ENCODE measurements around the gene ANKRD33. TPM values are rescaled to one million over a fixed set of nuclear protein-coding genes. Genes with fewer than 3 reads are reported as not detected.

Gene ANKRD33
- total RNA-seq, 2 experiments from 2014 or later: not detected

DNA sequence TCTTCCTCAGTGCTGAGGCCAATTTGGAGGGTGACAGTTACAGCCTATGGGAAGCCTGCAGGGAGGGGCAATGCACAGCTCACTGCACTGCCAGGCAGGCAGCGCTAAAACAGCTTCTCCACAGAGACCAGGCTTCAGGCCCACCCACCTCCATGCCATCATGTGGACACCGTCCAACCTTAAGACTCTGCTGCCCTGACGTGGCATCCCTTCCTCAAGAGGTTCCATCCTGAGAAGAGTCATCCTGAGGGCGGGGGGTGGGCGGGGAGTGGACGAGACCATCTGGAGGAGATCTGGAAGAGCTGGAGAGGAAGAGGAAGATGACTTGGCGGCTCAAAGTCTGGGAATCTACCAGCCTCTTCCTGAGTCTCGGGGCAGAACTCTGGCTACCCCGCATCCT, 11.0 kb downstream of the ANKRD33 start:
- H3K36me3 Mint-ChIP-seq (ENCODE audit: low read depth): no peaks in the 10 kb centered on the region
- H3K4me3 Mint-ChIP-seq: no peak overlapping the region
- no peaks in the 10 kb centered on the region for H3K4me1 Mint-ChIP-seq (ENCODE audit: low read depth)
- intact Hi-C loops (cut with micrococcal nuclease): no loop called here
- H3K27me3 Mint-ChIP-seq (ENCODE audit: low read depth): peaks cover 2% of the 10 kb centered on the region
- no peak for DNase-seq
- no peak overlapping the region for H3K27ac Mint-ChIP-seq
- CTCF ChIA-PET: no interaction called here
- no peaks in the 10 kb centered on the region for H3K9me3 Mint-ChIP-seq

DNA sequence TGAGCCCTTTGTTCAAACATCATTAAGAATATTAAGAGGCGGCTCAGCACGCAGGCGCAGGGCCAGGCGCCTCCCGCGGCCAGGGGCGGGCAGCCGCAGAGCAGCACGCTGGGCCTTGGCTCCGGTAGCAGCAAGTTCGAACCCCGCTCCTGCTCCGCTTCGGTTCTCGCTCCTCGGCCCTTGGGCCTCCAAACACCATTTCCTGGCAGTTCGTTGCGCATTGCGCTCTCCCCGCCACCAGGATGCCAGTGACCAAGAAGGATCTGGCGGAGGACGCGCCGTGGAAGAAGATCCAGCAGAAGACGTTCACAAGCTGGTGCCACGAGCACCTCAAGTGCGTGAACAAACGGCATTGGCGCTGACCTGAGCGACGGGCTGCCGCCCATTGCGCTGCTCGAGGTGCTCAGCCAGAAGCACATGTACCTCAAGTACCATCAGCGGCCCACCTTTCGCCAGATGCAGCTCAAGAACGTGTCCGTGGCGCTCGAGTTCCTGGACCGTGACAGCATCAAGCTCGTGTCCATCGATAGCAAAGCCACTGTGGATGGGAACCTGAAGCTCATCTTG, 12.5 kb downstream of the ANKRD33 start:
- no peak overlapping the region for H3K4me3 Mint-ChIP-seq
- H3K36me3 Mint-ChIP-seq (ENCODE audit: low read depth): no peaks in the 10 kb centered on the region
- intact Hi-C loops (cut with micrococcal nuclease): no loop called here
- H3K9me3 Mint-ChIP-seq: no peaks in the 10 kb centered on the region
- H3K4me1 Mint-ChIP-seq (ENCODE audit: low read depth): no peaks in the 10 kb centered on the region
- DNase-seq: no peak
- no peak overlapping the region for H3K27ac Mint-ChIP-seq
- CTCF ChIA-PET: no interaction called here
- H3K27me3 Mint-ChIP-seq (ENCODE audit: low read depth): peaks cover 2% of the 10 kb centered on the region

- H3K4me3 Mint-ChIP-seq: no peak overlapping the region
- no peaks in the 10 kb centered on the region for H3K4me1 Mint-ChIP-seq (ENCODE audit: low read depth)
- CTCF ChIA-PET: no interaction called here
- no peak for DNase-seq
- H3K27me3 Mint-ChIP-seq (ENCODE audit: low read depth): peaks cover 2% of the 10 kb centered on the region
- intact Hi-C loops (cut with micrococcal nuclease): no loop called here
- H3K9me3 Mint-ChIP-seq: no peaks in the 10 kb centered on the region
- no peak overlapping the region for H3K27ac Mint-ChIP-seq
- H3K36me3 Mint-ChIP-seq (ENCODE audit: low read depth): no peaks in the 10 kb centered on the region
Observed at GRCh38 chr12:51901121-51901817, 13.4 kb downstream of the ANKRD33 start.

DNA sequence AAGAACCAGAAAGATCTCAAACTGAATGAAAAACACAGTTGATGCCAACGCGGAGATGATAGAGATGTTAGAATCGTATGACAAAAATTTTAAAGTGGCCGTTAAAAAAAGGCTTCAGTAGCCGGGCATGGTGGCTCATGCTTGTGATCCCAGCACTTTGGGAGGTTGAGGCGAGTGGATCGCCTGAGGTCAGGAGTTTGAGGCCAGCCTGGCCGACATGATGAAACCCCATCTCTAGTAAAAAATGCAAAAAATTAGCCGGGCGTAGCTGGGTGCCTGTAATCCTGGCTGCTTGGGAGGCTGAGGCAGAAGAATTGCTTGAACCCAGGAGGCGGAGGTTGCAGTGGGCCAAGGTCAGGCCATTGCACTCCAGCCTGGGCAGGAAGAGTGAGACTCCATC, 14.0 kb downstream of the ANKRD33 start:
- peaks cover 5% of the 10 kb centered on the region for H3K27me3 Mint-ChIP-seq (ENCODE audit: low read depth)
- H3K9me3 Mint-ChIP-seq: no peaks in the 10 kb centered on the region
- H3K4me3 Mint-ChIP-seq: no peak overlapping the region
- no peaks in the 10 kb centered on the region for H3K4me1 Mint-ChIP-seq (ENCODE audit: low read depth)
- no peak for DNase-seq
- no peak overlapping the region for H3K27ac Mint-ChIP-seq
- CTCF ChIA-PET: no interaction called here
- intact Hi-C loops (cut with micrococcal nuclease): no loop called here
- H3K36me3 Mint-ChIP-seq (ENCODE audit: low read depth): no peaks in the 10 kb centered on the region

DNA sequence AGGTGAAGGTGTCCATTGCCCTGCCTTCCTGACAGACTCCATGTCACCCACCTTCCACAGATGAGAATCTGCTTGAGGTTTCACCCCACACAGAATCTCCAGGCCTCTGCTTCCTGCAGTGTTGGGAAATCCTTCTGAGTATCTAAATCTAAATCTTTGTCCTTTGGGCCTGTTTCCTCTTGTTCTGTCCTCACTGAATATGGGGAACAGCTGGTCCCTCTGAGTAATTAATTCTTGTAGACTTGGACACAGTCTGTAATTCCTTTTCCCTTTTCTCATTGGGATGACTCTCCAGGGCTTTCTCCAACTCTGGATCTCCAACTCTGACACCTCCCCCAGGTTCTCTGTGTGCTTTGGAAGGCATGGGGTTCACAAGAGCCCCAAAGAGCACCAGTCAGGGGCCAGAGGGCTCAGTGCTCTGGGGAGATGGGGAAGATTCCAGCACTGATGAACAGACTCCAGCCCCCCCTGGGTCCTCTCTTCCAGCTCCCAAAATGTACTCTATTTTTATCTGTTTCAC, 17.1 kb downstream of the ANKRD33 start:
- no peak for DNase-seq
- Mint-ChIP-seq H3K4me3 (no peak overlapping the region), H3K27ac (no peak overlapping the region), H3K4me1 (ENCODE audit: low read depth) (no peaks in the 10 kb centered on the region), H3K9me3 (no peaks in the 10 kb centered on the region), H3K36me3 (ENCODE audit: low read depth) (no peaks in the 10 kb centered on the region), H3K27me3 (ENCODE audit: low read depth) (peaks cover 19% of the 10 kb centered on the region)
- CTCF ChIA-PET: no interaction called here
- intact Hi-C loops (cut with micrococcal nuclease): no loop called here

DNA sequence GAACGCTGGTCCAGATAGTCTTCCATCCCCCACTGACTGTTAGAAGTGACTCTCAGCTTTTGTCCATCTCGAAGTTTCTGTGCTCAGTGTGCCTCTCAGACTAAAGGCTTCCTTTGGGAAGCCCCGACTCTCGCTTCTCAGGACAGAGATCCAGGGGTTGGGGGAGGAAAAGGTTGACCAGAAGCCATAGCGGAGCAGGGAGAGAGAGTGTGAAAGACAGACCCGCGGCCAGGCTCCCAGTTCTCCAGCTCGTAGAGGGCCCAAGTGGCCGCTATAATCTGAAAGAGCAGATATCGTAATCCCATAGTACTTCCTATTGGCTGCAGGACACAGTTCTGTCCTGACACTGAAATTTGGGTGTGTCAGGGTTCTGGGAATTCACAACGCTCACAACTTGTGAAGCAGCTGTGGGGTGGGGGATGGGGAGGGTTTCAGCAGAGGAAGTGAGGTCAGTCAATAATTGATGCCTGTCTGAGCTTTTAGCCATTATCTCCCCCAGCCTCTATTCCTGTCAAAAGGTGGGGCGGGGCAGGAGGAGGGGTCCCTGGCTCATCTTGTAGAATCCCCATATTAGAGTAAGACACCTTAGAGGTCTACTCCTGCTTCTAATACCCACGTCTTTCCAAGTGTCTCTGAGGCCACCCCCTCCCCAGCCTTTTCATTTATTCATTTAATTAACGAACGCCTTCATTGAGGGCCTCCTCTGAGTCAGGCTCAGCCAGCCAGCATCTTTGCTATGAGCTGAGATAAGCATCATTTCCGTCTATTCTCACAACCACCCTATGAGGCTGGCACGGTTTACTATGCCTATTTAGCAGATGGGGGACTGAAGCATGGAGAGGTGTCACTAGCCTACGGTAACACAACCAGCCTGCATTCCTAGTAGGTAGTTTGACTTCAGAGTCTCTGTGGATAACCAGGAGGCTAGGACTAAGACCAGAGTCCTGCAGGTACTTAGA, 17.8 kb downstream of the ANKRD33 start:
- Mint-ChIP-seq H3K4me3 (no peak overlapping the region), H3K27me3 (ENCODE audit: low read depth) (peaks cover 19% of the 10 kb centered on the region), H3K36me3 (ENCODE audit: low read depth) (no peaks in the 10 kb centered on the region), H3K9me3 (no peaks in the 10 kb centered on the region), H3K27ac (no peak overlapping the region), H3K4me1 (ENCODE audit: low read depth) (no peaks in the 10 kb centered on the region)
- intact Hi-C loops (cut with micrococcal nuclease): no loop called here
- no peak for DNase-seq
- CTCF ChIA-PET: interaction anchor here (2.1 kb wide), 1 partner anchor 21 kb away, joined by 5 read pairs; no protein-coding TSS in a partner anchor

DNA sequence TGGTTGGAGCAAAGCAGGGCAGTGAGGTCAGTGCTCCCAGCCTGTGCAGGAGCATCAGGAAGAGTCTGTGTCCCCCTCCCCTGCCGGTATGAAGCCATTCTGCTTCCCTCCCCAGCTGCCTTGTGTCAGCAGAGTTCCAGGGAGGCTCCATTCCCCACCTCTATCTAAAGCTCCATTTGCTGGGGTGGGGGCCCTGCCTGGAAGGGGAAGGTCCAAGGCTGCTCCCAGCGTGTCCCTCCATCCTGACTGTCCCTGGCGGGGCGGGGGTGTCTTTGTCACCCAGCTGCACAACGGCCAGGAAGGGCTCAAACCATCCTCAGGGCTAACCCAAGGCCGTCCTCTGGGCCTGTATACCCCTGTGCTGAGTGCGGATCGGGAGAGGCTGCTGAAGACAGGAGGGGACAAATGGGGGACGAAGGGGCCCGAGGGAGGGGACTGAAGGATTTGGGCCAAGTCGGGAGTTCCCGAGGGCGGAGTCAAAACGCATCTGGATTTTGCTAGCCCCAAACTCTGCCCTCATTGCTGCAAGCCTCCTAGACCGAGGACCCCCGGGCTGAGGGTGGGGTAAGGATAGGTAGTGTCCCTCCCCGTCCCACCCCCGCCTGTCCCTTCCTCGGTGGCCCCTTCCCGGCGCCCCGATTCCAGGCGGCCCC, 18.7 kb downstream of the ANKRD33 start:
- CTCF ChIA-PET: interaction anchor here (2.1 kb wide), 1 partner anchor 20 kb away, joined by 5 read pairs; no protein-coding TSS in a partner anchor

GRCh38 chr12:51907083-51907855, 19.4 kb downstream of the ANKRD33 start, which contains the start of gene ACVRL1:
ACVRL1 (plus strand) TSS chr12:51907504; CDS start chr12:51912475, 4,971 bp downstream.
- Mint-ChIP-seq H3K4me1 (ENCODE audit: low read depth) (no peaks in the 10 kb centered on the region), H3K36me3 (ENCODE audit: low read depth) (no peaks in the 10 kb centered on the region), H3K27ac (no peak within 1 kb of the TSS), H3K4me3 (no peak within 1 kb of the TSS), H3K27me3 (ENCODE audit: low read depth) (peaks cover 19% of the 10 kb centered on the region), H3K9me3 (no peaks in the 10 kb centered on the region)
- intact Hi-C loops (cut with micrococcal nuclease): no loop called here
- DNase-seq: no peak
- CTCF ChIA-PET: interaction anchor here (1.4 to 2.1 kb wide), 2 partner anchors 16 to 20 kb away, joined by 5 read pairs; no protein-coding TSS in a partner anchor

More for the DNA sequence above, 18.7 kb downstream of the ANKRD33 start:
- Mint-ChIP-seq H3K4me1 (ENCODE audit: low read depth) (no peaks in the 10 kb centered on the region), H3K27ac (no peak overlapping the region), H3K36me3 (ENCODE audit: low read depth) (no peaks in the 10 kb centered on the region), H3K27me3 (ENCODE audit: low read depth) (peaks cover 19% of the 10 kb centered on the region), H3K4me3 (no peak overlapping the region), H3K9me3 (no peaks in the 10 kb centered on the region)
- DNase-seq: no peak
- intact Hi-C loops (cut with micrococcal nuclease): no loop called here

DNA sequence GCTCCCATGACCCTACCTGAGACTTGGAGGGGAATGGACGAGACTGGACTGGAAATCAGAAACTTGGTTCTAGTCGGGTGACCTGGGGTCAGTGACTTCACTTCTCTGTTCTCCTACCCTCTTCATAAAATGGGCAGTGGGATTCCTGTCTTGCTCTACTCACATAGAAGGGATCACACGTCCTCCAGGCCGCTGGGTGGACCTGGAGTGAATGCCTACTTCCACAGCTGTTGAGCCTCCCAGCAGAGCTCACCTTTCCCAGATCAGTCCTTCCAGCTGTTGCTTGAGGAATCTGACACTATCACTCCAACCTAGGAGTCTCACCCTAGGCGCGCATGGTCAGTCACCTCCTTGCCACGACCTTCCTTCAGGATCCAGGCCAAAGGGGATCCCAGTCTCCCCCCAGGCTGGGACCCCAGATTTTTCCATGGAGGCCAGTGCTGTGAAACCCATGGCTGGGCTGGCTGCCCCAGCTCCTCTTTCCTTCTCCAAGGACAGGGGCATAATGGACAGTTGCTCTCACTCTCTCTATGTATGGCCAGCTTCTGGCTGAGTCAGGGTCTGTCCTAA, 20.0 kb downstream of the ANKRD33 start:
- intact Hi-C loops (cut with micrococcal nuclease): no loop called here
- Mint-ChIP-seq H3K27ac (no peak overlapping the region), H3K4me3 (no peak overlapping the region), H3K36me3 (ENCODE audit: low read depth) (no peaks in the 10 kb centered on the region), H3K9me3 (no peaks in the 10 kb centered on the region), H3K4me1 (ENCODE audit: low read depth) (no peaks in the 10 kb centered on the region), H3K27me3 (ENCODE audit: low read depth) (peaks cover 19% of the 10 kb centered on the region)
- CTCF ChIA-PET: interaction anchor here (1.4 to 2.1 kb wide), 2 partner anchors 16 to 19 kb away, joined by 5 read pairs; no protein-coding TSS in a partner anchor
- DNase-seq: no peak

DNA sequence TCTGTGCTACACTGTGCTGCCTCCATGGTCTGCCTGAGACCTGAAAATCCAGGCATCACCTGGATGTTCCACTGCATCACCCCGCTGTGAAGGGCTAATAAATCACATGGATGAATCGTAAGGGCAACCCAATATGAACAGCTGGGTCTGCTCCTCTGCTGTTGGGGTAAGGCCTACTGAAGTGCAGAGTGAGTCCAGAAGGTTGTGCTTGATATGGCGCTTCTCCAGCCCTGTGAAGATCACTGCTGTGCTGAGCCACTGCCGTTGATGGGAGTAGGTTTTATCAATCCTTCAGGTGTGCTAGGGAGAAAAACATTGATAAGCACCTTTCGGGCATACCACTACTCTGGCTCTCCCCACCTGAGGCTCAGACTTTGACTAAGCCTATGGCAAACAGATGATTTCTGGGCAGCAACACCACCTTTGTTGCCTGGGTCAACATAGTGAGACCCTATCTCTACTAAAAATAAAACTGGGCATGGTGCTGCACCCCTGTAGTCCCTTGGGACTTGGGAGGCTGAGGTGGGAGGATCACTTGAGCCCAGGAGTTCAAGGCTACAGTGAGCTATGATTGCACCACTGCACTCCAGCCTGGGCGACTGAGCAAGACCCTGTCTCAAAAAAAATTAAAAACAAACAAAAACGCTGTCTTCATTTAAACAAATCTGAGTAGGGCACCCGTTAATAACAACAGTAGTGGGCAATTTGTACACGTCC, 21.1 kb downstream of the ANKRD33 start:
- CTCF ChIA-PET: interaction anchor here (1.0 to 1.4 kb wide), 2 partner anchors 15 to 84 kb away, joined by 3 to 5 read pairs; no protein-coding TSS in a partner anchor
- H3K4me3 Mint-ChIP-seq: no peak overlapping the region
- H3K27ac Mint-ChIP-seq: no peak overlapping the region
- intact Hi-C loops (cut with micrococcal nuclease): no loop called here
- H3K27me3 Mint-ChIP-seq (ENCODE audit: low read depth): peaks cover 19% of the 10 kb centered on the region
- H3K36me3 Mint-ChIP-seq (ENCODE audit: low read depth): no peaks in the 10 kb centered on the region
- DNase-seq: no peak
- no peaks in the 10 kb centered on the region for H3K4me1 Mint-ChIP-seq (ENCODE audit: low read depth)
- no peaks in the 10 kb centered on the region for H3K9me3 Mint-ChIP-seq

DNA sequence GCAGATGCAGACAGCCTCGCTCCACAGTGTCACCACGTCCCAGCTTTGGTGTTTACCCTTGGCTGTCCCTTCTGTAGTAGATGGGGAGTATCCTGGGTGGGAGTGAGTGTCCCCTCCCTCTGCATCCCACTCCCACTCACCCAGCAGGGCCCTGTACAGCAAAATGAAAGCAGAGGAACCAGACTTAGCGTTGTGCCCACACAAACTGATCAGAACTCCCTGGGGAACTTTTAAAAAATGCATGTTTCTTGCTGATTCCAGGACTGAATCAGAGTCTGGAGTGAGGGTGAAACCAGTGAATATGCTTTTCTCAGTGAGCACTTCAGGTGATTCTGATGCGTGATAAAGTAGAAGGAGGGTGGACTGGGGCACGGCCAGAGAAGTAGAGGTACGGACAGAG, 22.3 kb downstream of the ANKRD33 start:
- no peak overlapping the region for H3K27ac Mint-ChIP-seq
- CTCF ChIA-PET: no interaction called here
- DNase-seq: no peak
- peaks cover 19% of the 10 kb centered on the region for H3K27me3 Mint-ChIP-seq (ENCODE audit: low read depth)
- H3K9me3 Mint-ChIP-seq: no peaks in the 10 kb centered on the region
- no peaks in the 10 kb centered on the region for H3K4me1 Mint-ChIP-seq (ENCODE audit: low read depth)
- H3K36me3 Mint-ChIP-seq (ENCODE audit: low read depth): no peaks in the 10 kb centered on the region
- intact Hi-C loops (cut with micrococcal nuclease): no loop called here
- H3K4me3 Mint-ChIP-seq: no peak overlapping the region
